ENCODE measurements around the gene DENND10.
"Not testable (repeated sequence)": the region's sequence is repeated elsewhere in the genome, so short reads cannot be mapped to it uniquely, and the experiment has no call there.

The DENND10 gene

GRCh38 chr10:119166118-119166500, 62.2 kb downstream of the DENND10 start:
- H3K27ac ChIP-seq = peak overlapping the region; percentile 96
- no peak for TF ChIP-seq ZFX (IDR thresholded peaks at IDR 0.05)
- no peak for TF ChIP-seq CTCF (conservative IDR thresholded peaks at IDR 0.05)

- H3K27ac ChIP-seq = peak overlapping the region; percentile 96
- TF ChIP-seq CTCF (conservative IDR thresholded peaks at IDR 0.05) = no peak
Measured at GRCh38 chr10:119166564-119166963, 62.7 kb downstream of the DENND10 start.

GRCh38 chr10:119167041-119167440, 63.1 kb downstream of the DENND10 start:
- peak overlapping the region; percentile 96 for H3K27ac ChIP-seq
- no peak for TF ChIP-seq ZFX (IDR thresholded peaks at IDR 0.05)
- no peak for TF ChIP-seq CTCF (conservative IDR thresholded peaks at IDR 0.05)

GRCh38 chr10:119174109-119174508, 70.2 kb downstream of the DENND10 start:
- TF ChIP-seq CTCF (conservative IDR thresholded peaks at IDR 0.05) (no peak), ZFX (IDR thresholded peaks at IDR 0.05) (no peak)
- no peak overlapping the region for H3K27ac ChIP-seq

GRCh38 chr10:119176166-119176565, 72.3 kb downstream of the DENND10 start:
- no peak overlapping the region for H3K27ac ChIP-seq
- TF ChIP-seq CTCF (conservative IDR thresholded peaks at IDR 0.05) (no peak), ZFX (IDR thresholded peaks at IDR 0.05) (no peak)

GRCh38 chr10:119177708-119178371, 73.9 kb downstream of the DENND10 start:
- H3K27ac ChIP-seq = peak overlapping the region; percentile 76
- TF ChIP-seq ZFX (IDR thresholded peaks at IDR 0.05) (no peak), CTCF (conservative IDR thresholded peaks at IDR 0.05) (no peak)

- TF ChIP-seq ZFX (IDR thresholded peaks at IDR 0.05) (peak; percentile 64; the same call in 1 of the 2 replicates), CTCF (conservative IDR thresholded peaks at IDR 0.05) (no peak)
- H3K27ac ChIP-seq = peak within 1 kb of the TSS; percentile 76
Measured at GRCh38 chr10:119178372-119179119, 74.6 kb downstream of the DENND10 start, which contains the start of gene PRDX3. Gene PRDX3 (minus strand): TSS chr10:119178812. CDS start chr10:119178790, 22 bp downstream.

GRCh38 chr10:119180850-119181400, 77.0 kb downstream of the DENND10 start:
- not testable (repeated sequence) for H3K27ac ChIP-seq

All from C4-2B (cell line).